ENCODE measurements around the gene ARL4C.

- TF ChIP-seq CTCF (IDR thresholded peaks at IDR 0.05) (no peak), EP300 (IDR thresholded peaks at IDR 0.05) (no peak), POLR2A (IDR thresholded peaks at IDR 0.05) (no peak)
Observed at GRCh38 chr2:234444242-234444730, 52.6 kb downstream of the ARL4C start.
